NCI-H1417 treated with DMSO at 0.1 percent for 48 hours (cell line): ENCODE results near the gene MRPS10.
"Not testable (repeated sequence)": the region's sequence is repeated elsewhere in the genome, so short reads cannot be mapped to it uniquely, and the experiment has no call there.

ENCODE experiments used
- DNase-seq: peaks from one replicate; lab custom pipeline; 2025; lab: John Stamatoyannopoulos, UW

MRPS10 gene

GRCh38 chr6:42176981-42177380 lies 40.7 kb downstream of the MRPS10 start:
- DNase-seq: no peak

- no peak for DNase-seq
Measured at GRCh38 chr6:42175860-42176259, 41.8 kb downstream of the MRPS10 start.

GRCh38 chr6:42173101-42173500 lies 44.6 kb downstream of the MRPS10 start, which contains the start of gene GUCA1A:
TSS of gene GUCA1A (plus strand) at chr6:42173364. CDS start at chr6:42173614, 250 bp downstream.
- DNase-seq: no peak

- no peak for DNase-seq
Measured at GRCh38 chr6:42171813-42172581, 45.7 kb downstream of the MRPS10 start.

- DNase-seq: not testable (repeated sequence)
Measured at GRCh38 chr6:42169780-42170179, 47.9 kb downstream of the MRPS10 start.

- DNase-seq: no peak
Measured at GRCh38 chr6:42168650-42169049, 49.0 kb downstream of the MRPS10 start.

GRCh38 chr6:42166444-42167141 lies 51.1 kb downstream of the MRPS10 start:
- peak; percentile 67 for DNase-seq

GRCh38 chr6:42165016-42165415 lies 52.6 kb downstream of the MRPS10 start:
- DNase-seq: no peak

- no peak for DNase-seq
Measured at GRCh38 chr6:42163981-42164380, 53.7 kb downstream of the MRPS10 start.

- no peak for DNase-seq
Measured at GRCh38 chr6:42162812-42163211, 54.8 kb downstream of the MRPS10 start.

GRCh38 chr6:42162384-42162783 lies 55.3 kb downstream of the MRPS10 start:
- no peak for DNase-seq

GRCh38 chr6:42159431-42160024 lies 58.1 kb downstream of the MRPS10 start:
- DNase-seq: no peak

- no peak for DNase-seq
Measured at GRCh38 chr6:42158631-42159030, 59.0 kb downstream of the MRPS10 start.

GRCh38 chr6:42158011-42158410 lies 59.6 kb downstream of the MRPS10 start:
- no peak for DNase-seq
